K562 (cell line): ENCODE data around the gene SLC9A1. TPM values are rescaled to one million over a fixed set of nuclear protein-coding genes. Genes with fewer than 3 reads are reported as not detected.
A peak's percentile ranks its signal among the peaks of the same experiment; 100 is the strongest.

Experiments used
- FOXA3 ChIP-seq, 2 experiments: fragments of 450-650 bp in 1 of 2; sonication (generic) in 1 of 2; formaldehyde crosslinking; IDR thresholded peaks in 1 of 2; conservative IDR thresholded peaks in 1 of 2; 2 replicates each; pipeline versions ENCODE4 v1.4.0 to v1.8.0; 2020 to 2022; ENCODE audit warnings: mild to moderate bottlenecking in 2 of 2, missing genetic modification reagents in 1 of 2
- HMGN3 ChIP-seq: IDR thresholded peaks from 2 replicates; pipeline ENCODE4 v1.6.1; 2011; ENCODE audit warnings: borderline replicate concordance, low read depth, mild to moderate bottlenecking, mixed read lengths, low read length; ENCODE audit not compliant: insufficient read length; ENCODE audit errors: extremely low read depth
- HOMEZ ChIP-seq: fragments of 250-450 bp; sonication (Bioruptor Pico); IDR thresholded peaks from 2 replicates; pipeline ENCODE4 v1.4.0; 2020; ENCODE audit warnings: mild to moderate bottlenecking, moderate library complexity
- KDM5B ChIP-seq: fragments of 200-600 bp; sonication (generic); IDR thresholded peaks from 2 replicates; pipeline ENCODE4 v1.6.1; 2012; ENCODE audit warnings: low read depth, mild to moderate bottlenecking, moderate library complexity, low read length, control low read depth, inconsistent platforms; ENCODE audit not compliant: insufficient replicate concordance
- NCOA1 ChIP-seq: fragments of 450-650 bp; IDR thresholded peaks from 2 replicates; pipeline ENCODE4 v1.6.1; 2016; ENCODE audit warnings: low read depth
- NFXL1 ChIP-seq: fragments of 450-650 bp; formaldehyde crosslinking; IDR thresholded peaks from 2 replicates; pipeline ENCODE4 v1.4.0; 2021; ENCODE audit warnings: mild to moderate bottlenecking
- PHF20 ChIP-seq: fragments of 450-650 bp; IDR thresholded peaks from 2 replicates; pipeline ENCODE4 v1.6.1; 2018; ENCODE audit not compliant: partially characterized antibody
- POLR2B ChIP-seq: fragments of 450-650 bp; IDR thresholded peaks from 2 replicates; pipeline ENCODE4 v1.6.1; 2018; ENCODE audit warnings: low read depth; ENCODE audit not compliant: partially characterized antibody
- PPARD ChIP-seq: fragments of 250-450 bp; sonication (Bioruptor Pico); IDR thresholded peaks from 2 replicates; pipeline ENCODE4 v1.8.0; 2022; ENCODE audit warnings: inconsistent platforms, mild to moderate bottlenecking, moderate library complexity
- RREB1 ChIP-seq: fragments of 250-450 bp; sonication (Bioruptor Pico); IDR thresholded peaks from 2 replicates; pipeline ENCODE4 v1.4.0; 2020
- SIN3B ChIP-seq: fragments of 450-650 bp; IDR thresholded peaks from 2 replicates; pipeline ENCODE4 v1.6.1; 2017; ENCODE audit warnings: low read depth, mild to moderate bottlenecking, moderate library complexity
- TAL1 ChIP-seq: fragments of 450-650 bp; IDR thresholded peaks from 2 replicates; pipeline ENCODE4 v1.6.1; 2016; ENCODE audit warnings: mild to moderate bottlenecking
- TSC22D4 ChIP-seq: fragments of 450-650 bp; IDR thresholded peaks from 2 replicates; pipeline ENCODE4 v1.6.1; 2016; ENCODE audit warnings: missing genetic modification characterization, missing biosample characterization, control low read depth
- ZNF143 ChIP-seq: sonication (generic); formaldehyde crosslinking; IDR thresholded peaks from 2 replicates; pipeline ENCODE4 v1.9.0; 2022; ENCODE audit warnings: mild to moderate bottlenecking, missing genetic modification reagents
- ZNF217 ChIP-seq: sonication (generic); formaldehyde crosslinking; IDR thresholded peaks from 2 replicates; pipeline ENCODE4 v1.8.0; 2022; ENCODE audit warnings: mild to moderate bottlenecking, missing genetic modification reagents
- ZNF24 ChIP-seq: fragments of 450-650 bp; IDR thresholded peaks from 2 replicates; pipeline ENCODE4 v1.6.1; 2016
- ZNF512 ChIP-seq: IDR thresholded peaks from 2 replicates; pipeline ENCODE4 v1.6.1; 2016; ENCODE audit warnings: missing genetic modification characterization, missing compliant biosample characterization
- ZNF583 ChIP-seq: fragments of 250-450 bp; sonication (Bioruptor Pico); IDR thresholded peaks from 2 replicates; pipeline ENCODE4 v1.4.0; 2020
- polyA plus RNA-seq, 8 experiments: library from polyadenylated mRNA; depleted of rRNA in 4 of 8; stranded (reverse) in 5 of 8; unstranded in 3 of 8; fragments of >200 nt; fragmentation: Nextera tagmentation in 2 of 8; fragmentation: Illumina TruSeq in 1 of 8; extraction: Ambion mirVana in 2 of 8; extraction: Trizol in 1 of 8; gene quantifications; 2 replicates each; pipeline versions ENCODE4 v1.2.1 to v1.2.3, GENCODE V29; 2011 to 2014; ENCODE audit warnings: inconsistent platforms in 1 of 8, missing spikeins in 1 of 8
- total RNA-seq, 7 experiments: library from RNA; depleted of rRNA in 6 of 7; stranded (reverse); fragments of >200 nt in 6 of 7; fragmentation: Illumina TruSeq in 2 of 7; extraction: Trizol in 2 of 7; gene quantifications; 2 replicates each; pipeline versions ENCODE4 v1.2.1 to v1.2.3, GENCODE V29; 2011 to 2021; ENCODE audit warnings: low replicate concordance in 1 of 7

The SLC9A1 gene
- total and polyA plus RNA-seq, 9 of the 15 experiments (the other 6 are each of a cell fraction or from before 2014, with no cell fraction given), result 0.59 to 14.4 (median 2.0) TPM

- 0 out of 2 replicates have a peak, but pooled peaks have one; percentile 27 for TF ChIP-seq RREB1 (CRISPR knock-in tag)
- TF ChIP-seq KDM5B, result no peak
- TF ChIP-seq ZNF143 (CRISPR knock-in tag), result no peak
- no peak for TF ChIP-seq ZNF583 (CRISPR knock-in tag)
- TF ChIP-seq HOMEZ (CRISPR knock-in tag), result no peak
- TF ChIP-seq NFXL1 (CRISPR knock-in tag), result no peak
- TF ChIP-seq PPARD (CRISPR knock-in tag), result no peak
- peak in 1 of 2 experiments; percentile 61; a peak in 1 of 4 replicates for TF ChIP-seq FOXA3 (CRISPR knock-in tag; conservative IDR thresholded peaks at IDR 0.05 in 1 of 2, IDR thresholded peaks at IDR 0.05 in 1 of 2)
- no peak for TF ChIP-seq ZNF24
- no peak for TF ChIP-seq ZNF217
- peak; percentile 87; the same call in 1 of the 2 replicates for TF ChIP-seq NCOA1
- no peak for TF ChIP-seq POLR2B
- TF ChIP-seq TSC22D4 (tag), result no peak
- TF ChIP-seq PHF20, result no peak
- no peak for TF ChIP-seq HMGN3
- TF ChIP-seq TAL1, result peak; percentile 95
- TF ChIP-seq ZNF512, result no peak
- TF ChIP-seq SIN3B, result no peak
Measured at GRCh38 chr1:27074175-27074780, 80.6 kb downstream of the SLC9A1 start (continued).
